Measurements from ENCODE around the gene ENDOU.

- TF ChIP-seq POLR2A (IDR thresholded peaks at IDR 0.05; ENCODE audit: low read depth, low read length) = no peak
- no peak for TF ChIP-seq POLR2AphosphoS5 (IDR thresholded peaks at IDR 0.05; ENCODE audit: low read depth, low read length)
These were observed 14.0 kb upstream of the ENDOU start for GRCh38 chr12:47739297-47739696.

Data from GM12891 (cell line).